Keratinocyte (primary cell): Measurements from ENCODE around the gene H2AZ2. TPM values are rescaled to one million over a fixed set of nuclear protein-coding genes. Genes with fewer than 3 reads are reported as not detected.

Experiments
- DNase-seq: peaks from one replicate; pipeline ENCODE4 v3.0.0-alpha.2; 2011; ENCODE audit warnings: low read depth, missing footprints, low spot score
- FAIRE-seq: peaks from 2 replicates; lab custom pipeline; 2011; peaks lifted over from hg19 to GRCh38; lab: Jason Lieb, UNC
- H2AFZ ChIP-seq: 2 replicates; pipeline ENCODE4 v1.6.0; 2012; ENCODE audit warnings: low read length, control low read depth, inconsistent platforms; ENCODE audit not compliant: control insufficient read depth
- H3K27ac ChIP-seq: 2 replicates; pipeline ENCODE4 v1.5.1; 2011; ENCODE audit warnings: low read length; ENCODE audit not compliant: control insufficient read depth, insufficient read depth
- H3K27me3 ChIP-seq: 3 replicates; pipeline ENCODE4 v1.6.0; 2011; ENCODE audit warnings: low read length; ENCODE audit not compliant: control insufficient read depth, insufficient read depth; ENCODE audit errors: extremely low read depth
- H3K36me3 ChIP-seq, 2 experiments: 2 replicates in 1 of 2; 3 replicates in 1 of 2; pipeline ENCODE4 v1.5.1; 2011; ENCODE audit warnings: low read length in 2 of 2, mild to moderate bottlenecking in 1 of 2; ENCODE audit not compliant: control insufficient read depth in 2 of 2, insufficient read depth in 2 of 2; ENCODE audit errors: extremely low read depth in 1 of 2
- H3K4me1 ChIP-seq: 3 replicates; pipeline ENCODE4 v1.5.1; 2011; ENCODE audit warnings: low read length; ENCODE audit not compliant: control insufficient read depth, insufficient read depth; ENCODE audit errors: extremely low read depth
- H3K4me2 ChIP-seq: 3 replicates; pipeline ENCODE4 v1.6.0; 2011; ENCODE audit warnings: low read depth, low read length; ENCODE audit not compliant: control insufficient read depth, insufficient read depth; ENCODE audit errors: extremely low read depth
- H3K4me3 ChIP-seq, 3 experiments: fragments of 200-600 bp in 1 of 3; sonication (generic) in 1 of 3; 2 replicates in 2 of 3; 3 replicates in 1 of 3; pipeline ENCODE4 v1.5.1; 2011 to 2016; ENCODE audit warnings: low read length in 3 of 3, mild to moderate bottlenecking in 3 of 3, control low read depth in 2 of 3, inconsistent platforms in 1 of 3, low read depth in 1 of 3, mixed read lengths in 1 of 3, mixed run types in 1 of 3, moderate library complexity in 1 of 3; ENCODE audit not compliant: control insufficient read depth in 2 of 3, insufficient read depth in 2 of 3; ENCODE audit errors: extremely low read depth in 1 of 3
- H3K79me2 ChIP-seq: 2 replicates; pipeline ENCODE4 v1.6.0; 2012; ENCODE audit warnings: low read length; ENCODE audit not compliant: control insufficient read depth, insufficient read depth
- H3K9ac ChIP-seq: 3 replicates; pipeline ENCODE4 v1.6.0; 2011; ENCODE audit warnings: low read length; ENCODE audit not compliant: control insufficient read depth, insufficient read depth; ENCODE audit errors: extremely low read depth
- H3K9me1 ChIP-seq: 3 replicates; pipeline ENCODE4 v1.6.0; 2011; ENCODE audit warnings: low read length; ENCODE audit not compliant: control insufficient read depth, insufficient read depth; ENCODE audit errors: extremely low read depth
- H3K9me3 ChIP-seq: 2 replicates; pipeline ENCODE4 v1.5.1; 2012; ENCODE audit warnings: low read depth, low read length; ENCODE audit not compliant: control insufficient read depth
- H4K20me1 ChIP-seq: 3 replicates; pipeline ENCODE4 v1.6.0; 2011; ENCODE audit warnings: low read length; ENCODE audit not compliant: control insufficient read depth, insufficient read depth; ENCODE audit errors: extremely low read depth
- EZH2 ChIP-seq: IDR thresholded peaks from one replicate; pipeline ENCODE4 v1.6.1; 2012; ENCODE audit warnings: inconsistent platforms, mild to moderate bottlenecking, low read length, moderate library complexity
- dilution Hi-C: fragments of 300-500 bp; cut with MboI; formaldehyde crosslinking; loops from one replicate; pipeline ENCODE4 v1.7.0; 2020; ENCODE audit warnings: low sequenced_read_pairs; ENCODE audit not compliant: extremely low pct_ligation_motif_present
- polyA plus RNA-seq, 5 experiments: library from polyadenylated mRNA; depleted of rRNA in 3 of 5; stranded (reverse) in 3 of 5; stranded (forward) in 1 of 5; unstranded in 1 of 5; fragments of >200 nt; gene quantifications; 1 replicate in 1 of 5; 2 replicates in 3 of 5; 3 replicates in 1 of 5; pipeline versions ENCODE4 v1.2.1 to v1.2.3, GENCODE V29; 2011 to 2012; ENCODE audit warnings: missing spikeins in 2 of 5, low read depth in 1 of 5, low replicate concordance in 1 of 5
- TF ChIP-seq, protein P1 (sequence below), 3 experiments: IDR thresholded peaks in 1 of 3; conservative IDR thresholded peaks in 1 of 3; optimal IDR thresholded peaks in 1 of 3; 2 replicates in 2 of 3; 3 replicates in 1 of 3; pipeline versions ENCODE3 to v1.5.1; 2011; ENCODE audit warnings: low read length in 3 of 3, mild to moderate bottlenecking in 3 of 3, moderate library complexity in 2 of 3, control low read depth in 1 of 3, inconsistent platforms in 1 of 3; ENCODE audit not compliant: insufficient read depth in 2 of 3; ENCODE audit errors: extremely low read depth in 1 of 3

Gene H2AZ2
- polyA plus RNA-seq, 1 donor (not counting 4 experiments of a cell fraction or from before 2014, with no cell fraction given) = 131 TPM

DNA sequence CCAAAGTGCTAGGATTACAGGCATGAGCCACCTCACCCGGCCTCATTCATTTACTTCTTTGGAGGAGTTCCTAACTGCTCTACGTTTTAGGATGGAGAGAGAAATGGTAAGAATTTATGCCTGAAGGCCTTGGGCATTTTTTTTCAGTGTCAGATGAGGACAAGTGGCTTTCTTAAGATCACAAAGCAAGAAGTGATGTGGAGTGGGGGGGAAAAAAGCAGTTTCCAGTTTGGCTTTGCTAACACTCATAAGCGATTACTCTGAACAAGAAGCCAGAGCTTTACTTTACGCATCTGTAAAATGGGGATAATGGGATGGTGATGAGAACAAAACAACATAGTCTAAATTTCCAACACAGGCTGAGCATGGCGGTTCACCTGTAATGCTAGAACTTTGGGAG lies 54.0 kb downstream of the H2AZ2 start:
- no peak overlapping the region for H3K4me2 ChIP-seq
- FAIRE-seq = no peak
- no peak overlapping the region for H3K27ac ChIP-seq
- H3K4me1 ChIP-seq = peaks cover 7% of the 10 kb centered on the region
- no peak overlapping the region for H3K4me3 ChIP-seq
- no peak overlapping the region for H3K9ac ChIP-seq
- DNase-seq = no peak
- no peaks in the 10 kb centered on the region for H3K27me3 ChIP-seq
- dilution Hi-C loops = no loop called here
- H3K9me1 ChIP-seq = no peaks in the 10 kb centered on the region
- peaks cover 12% of the 10 kb centered on the region for H4K20me1 ChIP-seq
- H3K79me2 ChIP-seq = peaks cover 23% of the 10 kb centered on the region
- H3K9me3 ChIP-seq = no peaks in the 10 kb centered on the region
- no peak overlapping the region for H2AFZ ChIP-seq
- peaks cover 3 to 11% of the 10 kb centered on the region in 2 experiments for H3K36me3 ChIP-seq
- TF ChIP-seq, protein P1, sequence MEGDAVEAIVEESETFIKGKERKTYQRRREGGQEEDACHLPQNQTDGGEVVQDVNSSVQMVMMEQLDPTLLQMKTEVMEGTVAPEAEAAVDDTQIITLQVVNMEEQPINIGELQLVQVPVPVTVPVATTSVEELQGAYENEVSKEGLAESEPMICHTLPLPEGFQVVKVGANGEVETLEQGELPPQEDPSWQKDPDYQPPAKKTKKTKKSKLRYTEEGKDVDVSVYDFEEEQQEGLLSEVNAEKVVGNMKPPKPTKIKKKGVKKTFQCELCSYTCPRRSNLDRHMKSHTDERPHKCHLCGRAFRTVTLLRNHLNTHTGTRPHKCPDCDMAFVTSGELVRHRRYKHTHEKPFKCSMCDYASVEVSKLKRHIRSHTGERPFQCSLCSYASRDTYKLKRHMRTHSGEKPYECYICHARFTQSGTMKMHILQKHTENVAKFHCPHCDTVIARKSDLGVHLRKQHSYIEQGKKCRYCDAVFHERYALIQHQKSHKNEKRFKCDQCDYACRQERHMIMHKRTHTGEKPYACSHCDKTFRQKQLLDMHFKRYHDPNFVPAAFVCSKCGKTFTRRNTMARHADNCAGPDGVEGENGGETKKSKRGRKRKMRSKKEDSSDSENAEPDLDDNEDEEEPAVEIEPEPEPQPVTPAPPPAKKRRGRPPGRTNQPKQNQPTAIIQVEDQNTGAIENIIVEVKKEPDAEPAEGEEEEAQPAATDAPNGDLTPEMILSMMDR (optimal IDR thresholded peaks at IDR 0.05 in 1 of 3, IDR thresholded peaks at IDR 0.05 in 1 of 3, conservative IDR thresholded peaks at IDR 0.05 in 1 of 3; ENCODE audit: extremely low read depth in 1 of 3, insufficient read depth in 2 of 3, low read length in 3 of 3) = no peak
- no peak for TF ChIP-seq EZH2

DNA sequence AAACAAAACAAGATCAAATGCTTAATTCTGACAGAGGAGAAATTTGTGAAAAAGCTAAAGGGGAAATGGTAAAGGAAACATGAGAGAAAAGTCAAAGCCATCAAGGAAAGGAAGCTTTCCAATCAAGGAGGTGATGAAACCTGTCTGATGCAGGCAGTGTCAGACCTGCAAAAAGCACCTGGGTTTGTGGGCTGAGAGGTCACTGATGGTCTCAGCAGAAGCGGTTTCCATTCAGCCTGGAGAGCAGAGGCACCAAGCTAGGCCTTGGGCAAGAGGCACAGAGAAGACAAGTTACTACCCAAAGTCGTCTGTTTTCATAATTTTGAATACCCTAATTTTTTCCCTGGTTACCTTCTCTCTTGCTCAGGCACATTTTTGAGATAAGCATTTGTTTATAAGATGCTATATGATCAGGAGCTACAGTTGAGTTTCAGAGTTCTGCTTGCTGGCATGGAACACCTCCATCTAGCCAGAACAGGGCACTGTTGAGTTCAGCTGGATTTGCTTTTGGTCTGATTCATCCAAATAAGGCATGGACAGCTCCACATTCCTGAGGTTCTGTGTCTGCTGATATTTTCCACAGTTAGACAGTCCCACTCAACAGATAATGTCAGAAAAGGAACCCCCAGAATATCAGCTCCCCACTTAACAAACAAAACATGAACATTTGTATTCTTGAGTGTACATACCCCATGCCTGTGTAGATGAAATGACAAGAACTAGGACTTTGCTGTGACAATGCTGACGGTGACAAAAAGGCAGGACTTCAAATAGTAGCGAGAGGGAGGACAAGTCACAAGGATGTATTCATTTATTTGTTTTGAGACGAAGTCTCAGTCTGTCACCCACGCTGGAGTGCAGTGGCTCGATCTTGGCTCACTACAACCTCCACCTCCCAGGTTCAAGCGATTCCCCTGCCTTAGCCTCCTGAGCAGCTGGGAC lies 56.3 kb downstream of the H2AZ2 start:
- DNase-seq (no peak), FAIRE-seq (no peak)
- H2AFZ ChIP-seq = no peak overlapping the region
- H3K4me2 ChIP-seq = no peak overlapping the region
- TF ChIP-seq EZH2 = no peak
- TF ChIP-seq, protein P1 (optimal IDR thresholded peaks at IDR 0.05 in 1 of 3, IDR thresholded peaks at IDR 0.05 in 1 of 3, conservative IDR thresholded peaks at IDR 0.05 in 1 of 3; ENCODE audit: extremely low read depth in 1 of 3, insufficient read depth in 2 of 3, low read length in 3 of 3) = peak in 1 of 3 experiments; percentile 12
- H3K79me2 ChIP-seq = peaks cover under 1% of the 10 kb centered on the region
- dilution Hi-C loops = no loop called here
- no peaks in the 10 kb centered on the region for H3K9me1 ChIP-seq
- H4K20me1 ChIP-seq = no peaks in the 10 kb centered on the region
- H3K27me3 ChIP-seq = no peaks in the 10 kb centered on the region
- no peak overlapping the region for H3K9ac ChIP-seq
- H3K4me1 ChIP-seq = no peaks in the 10 kb centered on the region
- H3K4me3 ChIP-seq = no peak overlapping the region
- H3K27ac ChIP-seq = no peak overlapping the region
- no peaks in the 10 kb centered on the region for H3K36me3 ChIP-seq
- no peaks in the 10 kb centered on the region for H3K9me3 ChIP-seq
